ENCODE measurements around the gene CAPN9.
"Not testable (repeated sequence)": the region's sequence is repeated elsewhere in the genome, so short reads cannot be mapped to it uniquely, and the experiment has no call there.

The CAPN9 gene

GRCh38 chr1:230824919-230825721, 77.9 kb downstream of the CAPN9 start:
- DNase-seq (ENCODE audit: low read depth) = peak; percentile 72

- DNase-seq (ENCODE audit: low read depth) = peak; percentile 65
Observed at GRCh38 chr1:230825761-230826160, 78.6 kb downstream of the CAPN9 start.

DNA sequence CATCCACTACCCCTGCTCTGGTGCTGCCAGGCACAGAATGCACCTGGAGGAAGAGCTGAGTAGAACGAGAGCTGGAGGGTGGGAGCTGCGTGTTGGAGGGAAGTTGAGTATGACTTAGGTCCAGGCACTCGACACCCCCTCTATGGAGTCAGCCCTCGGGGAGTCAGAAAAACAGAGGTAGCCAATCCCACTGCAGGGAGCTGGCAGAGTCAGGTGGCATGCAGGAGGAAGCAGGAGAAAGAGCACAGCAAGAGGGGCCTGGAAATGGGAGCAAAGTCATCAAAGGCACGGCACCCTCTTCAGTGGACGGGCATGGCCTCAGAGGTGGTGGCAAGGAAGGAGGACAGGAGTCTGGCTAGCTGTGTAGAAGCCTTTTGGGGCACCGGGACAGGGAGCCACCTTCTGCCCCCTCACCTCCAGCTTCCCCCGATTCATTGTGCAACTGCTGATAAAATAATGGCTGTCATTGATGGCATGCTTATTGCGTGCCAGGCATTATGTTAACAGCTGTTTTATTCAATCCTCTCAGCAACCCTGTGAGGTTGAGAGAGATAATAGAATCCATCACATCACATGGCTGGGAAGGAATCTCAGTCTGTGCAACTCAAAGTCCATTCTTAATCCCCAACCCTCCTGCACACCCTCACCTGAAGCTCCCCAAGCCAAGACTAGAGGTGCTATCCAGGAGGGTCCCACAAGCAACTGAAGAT, 79.1 kb downstream of the CAPN9 start:
- no peak for DNase-seq (ENCODE audit: low read depth)

DNA sequence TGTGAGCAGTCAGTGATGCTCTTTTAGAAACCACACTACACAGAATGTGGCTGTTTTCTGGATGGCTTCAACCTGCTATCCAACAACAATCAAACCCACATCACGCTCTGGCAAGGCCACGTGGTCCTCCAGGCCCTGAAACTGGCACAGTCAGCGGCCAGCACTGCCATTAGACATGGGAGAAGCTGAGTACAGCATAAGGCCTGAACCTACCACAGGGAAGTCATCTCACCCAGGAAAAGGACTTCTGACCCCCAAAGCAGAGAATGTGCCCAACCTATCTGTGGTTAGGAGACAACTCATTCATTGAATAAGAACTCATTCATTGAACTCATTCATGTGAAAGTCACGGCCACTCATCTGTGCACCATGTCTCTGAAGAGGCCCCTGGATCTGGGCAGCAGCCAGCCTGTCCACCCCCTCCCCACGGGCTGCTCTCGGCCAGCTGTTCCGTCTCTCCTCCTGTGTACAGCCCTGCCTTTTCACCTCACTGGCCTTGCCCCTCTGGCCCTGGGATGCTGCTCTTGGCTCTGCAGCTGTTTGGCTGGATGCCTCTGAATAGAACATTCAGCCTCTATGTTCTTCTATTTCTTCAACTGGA, 80.0 kb downstream of the CAPN9 start:
- DNase-seq (ENCODE audit: low read depth) = no peak

GRCh38 chr1:230827801-230828200, 80.6 kb downstream of the CAPN9 start:
- no peak for DNase-seq (ENCODE audit: low read depth)

GRCh38 chr1:230828421-230828820, 81.2 kb downstream of the CAPN9 start:
- no peak for DNase-seq (ENCODE audit: low read depth)

DNA sequence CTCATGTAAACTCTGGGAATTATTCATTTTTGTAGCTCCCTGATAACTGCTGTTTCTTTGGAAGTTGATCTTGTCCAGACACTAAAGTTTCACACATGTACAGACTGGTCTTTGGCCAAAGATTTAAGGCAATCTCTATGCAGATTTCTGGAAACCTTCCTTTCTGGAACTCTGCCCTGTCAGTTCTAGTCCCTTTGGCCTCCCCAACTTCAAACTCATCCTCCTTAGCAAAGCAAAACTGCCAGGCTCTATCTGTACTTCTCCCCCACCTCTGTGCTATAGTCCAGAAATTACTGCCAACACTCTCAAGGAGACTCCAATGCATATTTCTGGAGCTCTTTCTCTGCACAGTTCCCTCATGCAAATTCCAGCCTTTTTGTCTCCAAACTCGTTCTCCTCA, 84.6 kb downstream of the CAPN9 start:
- DNase-seq (ENCODE audit: low read depth) = no peak

DNA sequence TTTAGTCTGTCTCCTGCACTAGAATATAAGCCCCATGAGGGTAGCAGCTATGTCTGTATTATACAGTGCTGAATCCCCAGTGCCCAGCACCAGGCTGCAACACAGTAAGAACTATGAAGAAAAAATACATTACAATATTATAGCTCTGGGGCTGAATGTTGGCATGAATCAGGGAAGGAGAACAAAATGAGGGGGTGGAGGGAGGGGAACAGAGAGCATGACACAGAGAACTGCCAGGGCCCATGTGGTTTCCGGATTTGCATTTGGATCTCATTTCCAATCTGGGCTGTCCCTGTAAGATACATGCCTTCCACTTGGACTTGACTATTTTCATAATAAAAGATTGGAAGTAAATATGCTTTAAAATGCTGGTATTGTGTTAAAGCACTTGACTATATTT, 85.3 kb downstream of the CAPN9 start:
- no peak for DNase-seq (ENCODE audit: low read depth)

GRCh38 chr1:230833511-230833910, 86.3 kb downstream of the CAPN9 start:
- DNase-seq (ENCODE audit: low read depth) = no peak

- DNase-seq (ENCODE audit: low read depth) = no peak
Observed at GRCh38 chr1:230834292-230834691, 87.1 kb downstream of the CAPN9 start.

GRCh38 chr1:230836347-230836746, 89.2 kb downstream of the CAPN9 start:
- no peak for DNase-seq (ENCODE audit: low read depth)

GRCh38 chr1:230836793-230837192, 89.6 kb downstream of the CAPN9 start:
- no peak for DNase-seq (ENCODE audit: low read depth)

DNA sequence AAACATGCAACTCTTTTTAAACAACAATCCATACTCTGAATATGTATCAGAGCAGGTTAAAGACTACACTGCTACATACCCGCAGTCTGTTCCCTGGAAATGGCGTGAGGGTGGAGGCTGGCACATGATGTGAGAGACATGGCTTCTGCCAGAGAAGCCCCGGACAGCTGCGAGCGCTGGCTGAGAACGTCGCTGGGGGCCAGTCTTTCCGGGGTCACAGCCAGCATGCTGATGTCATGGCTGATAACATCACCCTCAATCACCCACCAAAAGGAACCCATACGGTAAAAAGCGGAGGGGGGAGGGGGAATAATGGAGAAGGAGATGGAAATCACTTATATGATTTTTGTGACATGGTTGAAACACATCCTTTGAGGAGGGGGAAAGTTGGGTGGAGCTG, 92.0 kb downstream of the CAPN9 start:
- no peak for DNase-seq (ENCODE audit: low read depth)

- no peak for DNase-seq (ENCODE audit: low read depth)
Observed at GRCh38 chr1:230842801-230843200, 95.6 kb downstream of the CAPN9 start.

- DNase-seq (ENCODE audit: low read depth) = no peak
Observed at GRCh38 chr1:230843503-230844309, 96.5 kb downstream of the CAPN9 start.

- DNase-seq (ENCODE audit: low read depth) = no peak
Observed at GRCh38 chr1:230844561-230844960, 97.4 kb downstream of the CAPN9 start.

- DNase-seq (ENCODE audit: low read depth) = not testable (repeated sequence)
Observed at GRCh38 chr1:230845184-230845583, 98.0 kb downstream of the CAPN9 start.

GRCh38 chr1:230848235-230848634, 101.0 kb downstream of the CAPN9 start:
- DNase-seq (ENCODE audit: low read depth) = no peak

DNA sequence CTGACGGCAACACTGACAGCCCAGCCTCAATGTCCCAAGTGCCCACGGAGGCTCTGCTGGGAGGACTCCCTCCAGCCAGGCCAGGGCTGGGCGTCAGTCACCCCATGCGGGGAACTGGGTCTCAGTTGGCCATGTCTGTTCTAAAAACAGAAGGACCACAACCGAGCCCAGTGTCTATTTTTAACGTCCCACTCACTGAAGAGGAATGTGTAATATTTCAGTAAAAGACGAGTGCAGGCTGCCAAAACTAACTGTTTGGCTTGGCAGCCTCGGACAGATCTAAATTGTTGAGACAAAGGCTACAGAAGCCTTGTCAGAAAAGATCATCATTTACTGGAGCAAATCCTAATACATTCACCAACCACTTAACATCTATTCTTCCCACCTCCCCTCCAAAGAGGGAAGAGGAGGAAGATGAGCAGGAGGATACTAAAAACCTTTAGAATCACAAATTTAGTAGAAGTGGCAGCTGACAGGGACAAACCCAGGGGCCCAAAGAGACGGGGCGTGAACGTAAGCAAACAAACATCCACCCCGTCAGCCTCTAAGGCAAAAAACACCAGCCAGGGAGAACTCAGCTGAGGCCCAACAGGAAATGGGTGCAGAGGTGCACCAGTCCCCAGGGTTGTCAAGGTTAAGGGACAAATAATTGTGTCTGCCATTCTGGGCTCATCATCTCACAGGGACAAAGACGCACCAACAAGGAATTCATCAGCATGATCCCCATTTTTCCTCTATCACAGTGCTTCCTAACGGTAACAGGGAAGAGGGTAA, 102.5 kb downstream of the CAPN9 start:
- DNase-seq (ENCODE audit: low read depth) = peak; percentile 97

DNA sequence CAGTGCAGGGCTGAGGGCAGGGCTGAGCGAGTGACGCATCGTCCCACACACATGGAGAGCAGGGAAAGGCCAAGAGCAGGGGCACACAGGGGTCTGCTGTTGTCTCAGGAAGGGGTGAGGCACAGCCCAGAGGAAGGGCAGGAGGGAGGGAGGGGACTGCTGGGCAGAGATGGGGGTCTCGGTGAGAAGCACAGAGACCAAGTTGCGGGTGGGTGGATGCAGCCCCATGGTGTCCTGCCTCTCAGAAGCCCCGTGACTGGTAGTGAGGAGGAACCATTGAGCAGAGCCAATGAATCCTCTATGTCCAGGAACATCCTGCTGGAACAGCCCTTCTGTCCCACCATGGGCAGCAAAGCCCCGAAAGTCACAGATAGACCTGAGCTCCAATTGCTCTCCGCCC, 103.4 kb downstream of the CAPN9 start:
- no peak for DNase-seq (ENCODE audit: low read depth)

GRCh38 chr1:230851291-230851691, 104.1 kb downstream of the CAPN9 start:
- no peak for DNase-seq (ENCODE audit: low read depth)
